ENCODE measurements around the gene SLC39A11.

DNA sequence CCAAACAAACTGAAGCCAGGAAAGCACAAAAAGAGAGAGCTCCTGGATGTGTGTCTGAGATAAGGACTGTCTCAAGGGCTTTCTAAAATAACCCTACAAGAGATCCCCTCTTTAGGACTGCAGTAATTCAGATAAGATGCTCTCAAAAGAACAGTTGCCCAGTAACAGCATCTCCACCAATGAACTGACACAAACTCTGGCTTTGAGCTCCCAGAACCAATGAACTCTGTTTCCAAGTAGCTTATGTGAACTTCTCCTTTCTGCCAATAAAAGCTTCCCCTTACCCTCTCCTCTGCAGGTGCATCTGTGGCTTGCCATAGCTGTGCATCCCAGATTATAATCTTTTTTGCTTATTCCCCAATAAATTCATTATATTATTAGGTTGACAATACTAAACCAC, 421.5 kb downstream of the SLC39A11 start:
- TF ChIP-seq, protein P1, sequence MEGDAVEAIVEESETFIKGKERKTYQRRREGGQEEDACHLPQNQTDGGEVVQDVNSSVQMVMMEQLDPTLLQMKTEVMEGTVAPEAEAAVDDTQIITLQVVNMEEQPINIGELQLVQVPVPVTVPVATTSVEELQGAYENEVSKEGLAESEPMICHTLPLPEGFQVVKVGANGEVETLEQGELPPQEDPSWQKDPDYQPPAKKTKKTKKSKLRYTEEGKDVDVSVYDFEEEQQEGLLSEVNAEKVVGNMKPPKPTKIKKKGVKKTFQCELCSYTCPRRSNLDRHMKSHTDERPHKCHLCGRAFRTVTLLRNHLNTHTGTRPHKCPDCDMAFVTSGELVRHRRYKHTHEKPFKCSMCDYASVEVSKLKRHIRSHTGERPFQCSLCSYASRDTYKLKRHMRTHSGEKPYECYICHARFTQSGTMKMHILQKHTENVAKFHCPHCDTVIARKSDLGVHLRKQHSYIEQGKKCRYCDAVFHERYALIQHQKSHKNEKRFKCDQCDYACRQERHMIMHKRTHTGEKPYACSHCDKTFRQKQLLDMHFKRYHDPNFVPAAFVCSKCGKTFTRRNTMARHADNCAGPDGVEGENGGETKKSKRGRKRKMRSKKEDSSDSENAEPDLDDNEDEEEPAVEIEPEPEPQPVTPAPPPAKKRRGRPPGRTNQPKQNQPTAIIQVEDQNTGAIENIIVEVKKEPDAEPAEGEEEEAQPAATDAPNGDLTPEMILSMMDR (conservative IDR thresholded peaks at IDR 0.05; ENCODE audit: low read length), result no peak
- no peak for TF ChIP-seq EZH2phosphoT487 (IDR thresholded peaks at IDR 0.05; ENCODE audit: borderline replicate concordance, low read depth, low read length)

Data from OCI-LY7 (cell line).